Liver (tissue), 9 donors: Measurements from ENCODE around the gene TBC1D14. TPM values are rescaled to one million over a fixed set of nuclear protein-coding genes. Genes with fewer than 3 reads are reported as not detected.

ENCODE experiments used
- DNase-seq: peaks from one replicate; pipeline ENCODE4 v3.0.0-alpha.2; 2017; ENCODE audit warnings: low spot score
- H3K27ac ChIP-seq, 2 donors: one replicate each; pipeline ENCODE4 v1.7.0; 2013; ENCODE audit warnings: inconsistent platforms in 2 of 2, low read length in 2 of 2, control low read depth in 1 of 2, low read depth in 1 of 2, mild to moderate bottlenecking in 1 of 2
- H3K27me3 ChIP-seq, 4 donors: one replicate each; pipeline versions ENCODE4 v1.6.1 to v1.7.0; 2013; ENCODE audit warnings: low read length in 3 of 4, inconsistent platforms in 1 of 4, mild to moderate bottlenecking in 1 of 4, moderate library complexity in 1 of 4; ENCODE audit not compliant: control insufficient read depth in 4 of 4, insufficient read depth in 4 of 4
- H3K36me3 ChIP-seq, 4 donors: one replicate each; pipeline versions ENCODE4 v1.6.1 to v1.7.0; 2013; ENCODE audit warnings: low read length in 3 of 4, mild to moderate bottlenecking in 3 of 4, low read depth in 1 of 4, moderate library complexity in 1 of 4; ENCODE audit not compliant: control insufficient read depth in 4 of 4, insufficient read depth in 3 of 4
- H3K4me1 ChIP-seq, 4 donors: one replicate each; pipeline versions ENCODE4 v1.6.1 to v1.7.0; 2013; ENCODE audit warnings: low read length in 3 of 4, mild to moderate bottlenecking in 3 of 4, moderate library complexity in 1 of 4; ENCODE audit not compliant: control insufficient read depth in 4 of 4, insufficient read depth in 4 of 4
- H3K4me3 ChIP-seq, 3 donors: one replicate each; pipeline versions ENCODE4 v1.6.1 to v1.7.0; 2013; ENCODE audit warnings: low read length in 3 of 3, control low read depth in 1 of 3, low read depth in 1 of 3, mild to moderate bottlenecking in 1 of 3
- H3K9ac ChIP-seq, 2 donors: one replicate each; pipeline ENCODE4 v1.7.0; 2013; ENCODE audit warnings: low read length in 2 of 2, mild to moderate bottlenecking in 2 of 2, moderate library complexity in 2 of 2, control low read depth in 1 of 2, low read depth in 1 of 2
- H3K9me3 ChIP-seq, 4 donors: one replicate each; pipeline versions ENCODE4 v1.6.1 to v1.7.0; 2013; ENCODE audit warnings: low read length in 3 of 4; ENCODE audit not compliant: control insufficient read depth in 4 of 4
- ATF3 ChIP-seq: IDR thresholded peaks from 2 replicates; pipeline ENCODE4 v1.6.1; 2016; ENCODE audit warnings: antibody characterized with exemption
- EGR1 ChIP-seq, 2 donors: IDR thresholded peaks; 2 replicates each; pipeline ENCODE4 v1.6.1; 2016 to 2018; ENCODE audit warnings: antibody characterized with exemption in 2 of 2, low read depth in 2 of 2
- FOXA1 ChIP-seq: IDR thresholded peaks from 2 replicates; pipeline ENCODE4 v1.6.1; 2016; ENCODE audit warnings: antibody characterized with exemption
- FOXA2 ChIP-seq: IDR thresholded peaks from 2 replicates; pipeline ENCODE4 v1.6.1; 2016; ENCODE audit warnings: antibody characterized with exemption
- GABPA ChIP-seq, 2 donors: IDR thresholded peaks in 1 of 2; conservative IDR thresholded peaks in 1 of 2; 2 replicates each; pipeline ENCODE4 v1.6.1; 2016; ENCODE audit warnings: antibody characterized with exemption in 2 of 2, mild to moderate bottlenecking in 1 of 2, moderate library complexity in 1 of 2
- HNF4A ChIP-seq, 2 donors: conservative IDR thresholded peaks; 2 replicates each; pipeline ENCODE4 v1.6.1; 2016; ENCODE audit warnings: antibody characterized with exemption in 2 of 2, mild to moderate bottlenecking in 2 of 2
- HNF4G ChIP-seq: IDR thresholded peaks from 2 replicates; pipeline ENCODE4 v1.6.1; 2016; ENCODE audit warnings: antibody characterized with exemption
- JUND ChIP-seq, 2 donors: IDR thresholded peaks; 2 replicates each; pipeline ENCODE4 v1.6.1; 2016; ENCODE audit warnings: antibody characterized with exemption in 2 of 2
- NR2F2 ChIP-seq: IDR thresholded peaks from 2 replicates; pipeline ENCODE4 v1.6.1; 2016; ENCODE audit warnings: antibody characterized with exemption
- RAD21 ChIP-seq, 2 donors: IDR thresholded peaks; 2 replicates each; pipeline ENCODE4 v1.6.1; 2016; ENCODE audit warnings: antibody characterized with exemption in 2 of 2, mild to moderate bottlenecking in 2 of 2
- RXRA ChIP-seq, 2 donors: IDR thresholded peaks; 2 replicates each; pipeline ENCODE4 v1.6.1; 2017 to 2018; ENCODE audit warnings: antibody characterized with exemption in 2 of 2, mild to moderate bottlenecking in 1 of 2
- SP1 ChIP-seq: IDR thresholded peaks from 2 replicates; pipeline ENCODE4 v1.6.1; 2018; ENCODE audit warnings: antibody characterized with exemption, mild to moderate bottlenecking
- TAF1 ChIP-seq: conservative IDR thresholded peaks from 2 replicates; pipeline ENCODE4 v1.6.1; 2016; ENCODE audit warnings: antibody characterized with exemption, mild to moderate bottlenecking
- YY1 ChIP-seq: IDR thresholded peaks from 2 replicates; pipeline ENCODE4 v1.6.1; 2016; ENCODE audit warnings: antibody characterized with exemption, mild to moderate bottlenecking
- WGBS: extraction: QIAGEN DNeasy Blood & Tissue Kit; methylation state at CpG from one replicate; pipeline ENCODE4 v1.1.7; 2013; 5-methylcytosine and 5-hydroxymethylcytosine counted together
- polyA plus RNA-seq, 2 donors: library from polyadenylated mRNA; stranded (reverse) in 1 of 2; unstranded in 1 of 2; fragments of 200-250 nt in 1 of 2; fragments of >200 nt in 1 of 2; fragmentation: Nextera tagmentation in 1 of 2; extraction: Ambion mirVana in 1 of 2; gene quantifications; one replicate each; pipeline versions ENCODE4 v1.2.1 to v1.2.3, GENCODE V29; 2013 to 2015
- total RNA-seq, 2 donors: library from RNA; depleted of rRNA; stranded (reverse); fragments of >200 nt; gene quantifications; one replicate each; pipeline ENCODE4 v1.2.3, GENCODE V29; 2014
- TF ChIP-seq, protein P1 (sequence below): IDR thresholded peaks from 2 replicates; pipeline ENCODE4 v1.6.1; 2016; ENCODE audit warnings: antibody characterized with exemption
- TF ChIP-seq, protein P2 (sequence below): IDR thresholded peaks from 2 replicates; pipeline ENCODE4 v1.6.1; 2016; ENCODE audit warnings: antibody characterized with exemption
- TF ChIP-seq, protein P3 (sequence below): fragments of 150-350 bp; IDR thresholded peaks from 2 replicates; pipeline ENCODE4 v1.5.1; 2017; ENCODE audit warnings: improper control_type of control experiment, low read depth, low read length; ENCODE audit not compliant: missing input control
- TF ChIP-seq, protein P4 (sequence below): IDR thresholded peaks from 2 replicates; pipeline ENCODE4 v1.6.1; 2016; ENCODE audit warnings: antibody characterized with exemption, mild to moderate bottlenecking
- donor health status: healthy.
- donor health status: healthy.
- donor health status: healthy.
- donor health status: healthy.
- donor health status: healthy.

TBC1D14 gene
- total and polyA plus RNA-seq, 4 donors = 10.0 to 45.2 (median 22.7) TPM

DNA sequence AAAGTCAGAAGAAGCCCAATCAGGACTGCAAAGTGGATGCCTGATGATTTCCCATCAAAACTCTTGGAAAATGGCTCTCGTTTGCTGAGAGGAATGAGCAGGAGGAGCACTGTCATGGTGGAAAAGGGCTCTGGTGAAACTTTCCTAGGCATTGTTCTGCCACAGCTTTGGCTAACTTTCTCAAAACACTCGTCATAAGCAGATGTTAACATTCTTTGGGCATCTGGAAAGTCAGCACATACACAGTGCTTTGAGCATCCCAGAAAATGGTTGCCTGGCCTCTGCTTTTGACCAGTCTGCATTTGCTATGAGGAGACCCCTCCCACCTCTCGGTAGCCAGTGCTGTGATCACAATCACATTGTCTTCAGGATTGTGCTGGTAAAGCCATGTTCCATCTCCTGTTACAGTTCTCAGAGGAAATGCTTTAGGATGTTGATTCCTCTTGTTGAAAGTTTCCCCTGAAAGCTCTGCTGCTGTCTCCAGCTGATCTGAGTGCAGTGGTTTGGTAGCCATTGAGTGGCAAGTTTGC lies 25.2 kb upstream of the TBC1D14 start:
- H3K4me1 ChIP-seq = peaks cover 4 to 12% (median 7%) of the 10 kb centered on the region in 4 donors
- no peak overlapping the region for H3K27ac ChIP-seq
- no peak overlapping the region for H3K4me3 ChIP-seq
- peaks cover 0 to 32% (median 19%) of the 10 kb centered on the region in 4 donors for H3K36me3 ChIP-seq
- TF ChIP-seq FOXA1 = no peak
- no peak for TF ChIP-seq HNF4G
- no peak for TF ChIP-seq GABPA (IDR thresholded peaks at IDR 0.05 in 1 of 2, conservative IDR thresholded peaks at IDR 0.05 in 1 of 2)
- TF ChIP-seq, protein P1, sequence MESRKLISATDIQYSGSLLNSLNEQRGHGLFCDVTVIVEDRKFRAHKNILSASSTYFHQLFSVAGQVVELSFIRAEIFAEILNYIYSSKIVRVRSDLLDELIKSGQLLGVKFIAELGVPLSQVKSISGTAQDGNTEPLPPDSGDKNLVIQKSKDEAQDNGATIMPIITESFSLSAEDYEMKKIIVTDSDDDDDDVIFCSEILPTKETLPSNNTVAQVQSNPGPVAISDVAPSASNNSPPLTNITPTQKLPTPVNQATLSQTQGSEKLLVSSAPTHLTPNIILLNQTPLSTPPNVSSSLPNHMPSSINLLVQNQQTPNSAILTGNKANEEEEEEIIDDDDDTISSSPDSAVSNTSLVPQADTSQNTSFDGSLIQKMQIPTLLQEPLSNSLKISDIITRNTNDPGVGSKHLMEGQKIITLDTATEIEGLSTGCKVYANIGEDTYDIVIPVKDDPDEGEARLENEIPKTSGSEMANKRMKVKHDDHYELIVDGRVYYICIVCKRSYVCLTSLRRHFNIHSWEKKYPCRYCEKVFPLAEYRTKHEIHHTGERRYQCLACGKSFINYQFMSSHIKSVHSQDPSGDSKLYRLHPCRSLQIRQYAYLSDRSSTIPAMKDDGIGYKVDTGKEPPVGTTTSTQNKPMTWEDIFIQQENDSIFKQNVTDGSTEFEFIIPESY = no peak
- no peak for TF ChIP-seq YY1
- TF ChIP-seq, protein P2, sequence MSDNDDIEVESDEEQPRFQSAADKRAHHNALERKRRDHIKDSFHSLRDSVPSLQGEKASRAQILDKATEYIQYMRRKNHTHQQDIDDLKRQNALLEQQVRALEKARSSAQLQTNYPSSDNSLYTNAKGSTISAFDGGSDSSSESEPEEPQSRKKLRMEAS = no peak
- no peak for TF ChIP-seq EGR1 (IDR thresholded peaks at IDR 0.05; ENCODE audit: low read depth in 2 of 2)
- TF ChIP-seq TAF1 = no peak
- TF ChIP-seq HNF4A (conservative IDR thresholded peaks at IDR 0.05) = no peak
- TF ChIP-seq JUND (IDR thresholded peaks at IDR 0.05) = no peak
- no peak for TF ChIP-seq RXRA (IDR thresholded peaks at IDR 0.05)
- TF ChIP-seq, protein P3, sequence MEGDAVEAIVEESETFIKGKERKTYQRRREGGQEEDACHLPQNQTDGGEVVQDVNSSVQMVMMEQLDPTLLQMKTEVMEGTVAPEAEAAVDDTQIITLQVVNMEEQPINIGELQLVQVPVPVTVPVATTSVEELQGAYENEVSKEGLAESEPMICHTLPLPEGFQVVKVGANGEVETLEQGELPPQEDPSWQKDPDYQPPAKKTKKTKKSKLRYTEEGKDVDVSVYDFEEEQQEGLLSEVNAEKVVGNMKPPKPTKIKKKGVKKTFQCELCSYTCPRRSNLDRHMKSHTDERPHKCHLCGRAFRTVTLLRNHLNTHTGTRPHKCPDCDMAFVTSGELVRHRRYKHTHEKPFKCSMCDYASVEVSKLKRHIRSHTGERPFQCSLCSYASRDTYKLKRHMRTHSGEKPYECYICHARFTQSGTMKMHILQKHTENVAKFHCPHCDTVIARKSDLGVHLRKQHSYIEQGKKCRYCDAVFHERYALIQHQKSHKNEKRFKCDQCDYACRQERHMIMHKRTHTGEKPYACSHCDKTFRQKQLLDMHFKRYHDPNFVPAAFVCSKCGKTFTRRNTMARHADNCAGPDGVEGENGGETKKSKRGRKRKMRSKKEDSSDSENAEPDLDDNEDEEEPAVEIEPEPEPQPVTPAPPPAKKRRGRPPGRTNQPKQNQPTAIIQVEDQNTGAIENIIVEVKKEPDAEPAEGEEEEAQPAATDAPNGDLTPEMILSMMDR = no peak
- no peak for TF ChIP-seq NR2F2
- TF ChIP-seq ATF3 = no peak
- TF ChIP-seq, protein P4, sequence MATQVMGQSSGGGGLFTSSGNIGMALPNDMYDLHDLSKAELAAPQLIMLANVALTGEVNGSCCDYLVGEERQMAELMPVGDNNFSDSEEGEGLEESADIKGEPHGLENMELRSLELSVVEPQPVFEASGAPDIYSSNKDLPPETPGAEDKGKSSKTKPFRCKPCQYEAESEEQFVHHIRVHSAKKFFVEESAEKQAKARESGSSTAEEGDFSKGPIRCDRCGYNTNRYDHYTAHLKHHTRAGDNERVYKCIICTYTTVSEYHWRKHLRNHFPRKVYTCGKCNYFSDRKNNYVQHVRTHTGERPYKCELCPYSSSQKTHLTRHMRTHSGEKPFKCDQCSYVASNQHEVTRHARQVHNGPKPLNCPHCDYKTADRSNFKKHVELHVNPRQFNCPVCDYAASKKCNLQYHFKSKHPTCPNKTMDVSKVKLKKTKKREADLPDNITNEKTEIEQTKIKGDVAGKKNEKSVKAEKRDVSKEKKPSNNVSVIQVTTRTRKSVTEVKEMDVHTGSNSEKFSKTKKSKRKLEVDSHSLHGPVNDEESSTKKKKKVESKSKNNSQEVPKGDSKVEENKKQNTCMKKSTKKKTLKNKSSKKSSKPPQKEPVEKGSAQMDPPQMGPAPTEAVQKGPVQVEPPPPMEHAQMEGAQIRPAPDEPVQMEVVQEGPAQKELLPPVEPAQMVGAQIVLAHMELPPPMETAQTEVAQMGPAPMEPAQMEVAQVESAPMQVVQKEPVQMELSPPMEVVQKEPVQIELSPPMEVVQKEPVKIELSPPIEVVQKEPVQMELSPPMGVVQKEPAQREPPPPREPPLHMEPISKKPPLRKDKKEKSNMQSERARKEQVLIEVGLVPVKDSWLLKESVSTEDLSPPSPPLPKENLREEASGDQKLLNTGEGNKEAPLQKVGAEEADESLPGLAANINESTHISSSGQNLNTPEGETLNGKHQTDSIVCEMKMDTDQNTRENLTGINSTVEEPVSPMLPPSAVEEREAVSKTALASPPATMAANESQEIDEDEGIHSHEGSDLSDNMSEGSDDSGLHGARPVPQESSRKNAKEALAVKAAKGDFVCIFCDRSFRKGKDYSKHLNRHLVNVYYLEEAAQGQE = no peak
- no peak for TF ChIP-seq SP1
- no peak for TF ChIP-seq RAD21 (IDR thresholded peaks at IDR 0.05)
- no peak for TF ChIP-seq FOXA2
- 92% methylated on average over 3 of the region's 3 CpGs for WGBS
- no peaks in the 10 kb centered on the region for H3K27me3 ChIP-seq
- DNase-seq = peak; percentile 31
- H3K9ac ChIP-seq = no peak overlapping the region
- H3K9me3 ChIP-seq = no peaks in the 10 kb centered on the region
